GM21786 (cell line): ENCODE results near the gene TEN1.
"Not testable (repeated sequence)": the region's sequence is repeated elsewhere in the genome, so short reads cannot be mapped to it uniquely, and the experiment has no call there.

ENCODE experiments used
- ATAC-seq: cut with Tn5 transposase; IDR thresholded peaks from one replicate; pipeline ENCODE4 v1.9.1; 2021; ENCODE audit not compliant: unreplicated experiment

TEN1 gene

GRCh38 chr17:76024353-76024752 lies 45.3 kb downstream of the TEN1 start:
- ATAC-seq = no peak

- ATAC-seq = no peak
Observed at GRCh38 chr17:76025294-76025693, 46.3 kb downstream of the TEN1 start.

GRCh38 chr17:76026714-76027158 lies 47.7 kb downstream of the TEN1 start:
- no peak for ATAC-seq

GRCh38 chr17:76027159-76027839 lies 48.3 kb downstream of the TEN1 start, which contains the start of gene EVPL:
EVPL (minus strand) TSS chr17:76027306; CDS start chr17:76027198, 108 bp downstream.
- ATAC-seq = no peak

GRCh38 chr17:76032073-76032779 lies 53.2 kb downstream of the TEN1 start:
- no peak for ATAC-seq

GRCh38 chr17:76032780-76033108 lies 53.7 kb downstream of the TEN1 start:
- no peak for ATAC-seq

- no peak for ATAC-seq
Observed at GRCh38 chr17:76033139-76033538, 54.1 kb downstream of the TEN1 start.

GRCh38 chr17:76034428-76035350 lies 55.6 kb downstream of the TEN1 start:
- ATAC-seq = no peak

- no peak for ATAC-seq
Observed at GRCh38 chr17:76036497-76037261, 57.6 kb downstream of the TEN1 start.

GRCh38 chr17:76038050-76038449 lies 59.0 kb downstream of the TEN1 start:
- ATAC-seq = no peak

- ATAC-seq = no peak
Observed at GRCh38 chr17:76039121-76039520, 60.1 kb downstream of the TEN1 start.

GRCh38 chr17:76040376-76040775 lies 61.3 kb downstream of the TEN1 start:
- no peak for ATAC-seq

- not testable (repeated sequence) for ATAC-seq
Observed at GRCh38 chr17:76042868-76043267, 63.8 kb downstream of the TEN1 start.

- ATAC-seq = not testable (repeated sequence)
Observed at GRCh38 chr17:76044475-76045007, 65.5 kb downstream of the TEN1 start.

- ATAC-seq = no peak
Observed at GRCh38 chr17:76046064-76046463, 67.0 kb downstream of the TEN1 start.

GRCh38 chr17:76048025-76048605 lies 69.1 kb downstream of the TEN1 start:
- no peak for ATAC-seq

- ATAC-seq = no peak
Observed at GRCh38 chr17:76048711-76049110, 69.7 kb downstream of the TEN1 start.

- no peak for ATAC-seq
Observed at GRCh38 chr17:76049239-76049638, 70.2 kb downstream of the TEN1 start.

- ATAC-seq = no peak
Observed at GRCh38 chr17:76049836-76050537, 70.9 kb downstream of the TEN1 start.
